Stimulated activated CD4-positive, alpha-beta T cell treated with anti-CD3 and anti-CD28 coated beads, Interleukin-12 subunit alpha, Interleukin-12 subunit beta, amount 100 ng/mL, for 24 hours (primary cell): Measurements from ENCODE around the gene ANKRD24.
"Not testable (repeated sequence)": the region's sequence is repeated elsewhere in the genome, so short reads cannot be mapped to it uniquely, and the experiment has no call there.

Source experiments
- DNase-seq, 2 experiments: peaks; one replicate each; pipeline ENCODE4 v3.0.0-alpha.2; 2020; ENCODE audit warnings: low read depth in 2 of 2

The ANKRD24 gene

GRCh38 chr19:4182084-4182810 lies at the start of gene ANKRD24, which contains the start of gene SIRT6:
ANKRD24 (plus strand) TSS chr19:4182689; CDS start chr19:4186426, 3,737 bp downstream.
SIRT6 (minus strand) TSS chr19:4182563; CDS start chr19:4182539, 24 bp downstream.
- DNase-seq = peak; percentile 91 to 94

DNA sequence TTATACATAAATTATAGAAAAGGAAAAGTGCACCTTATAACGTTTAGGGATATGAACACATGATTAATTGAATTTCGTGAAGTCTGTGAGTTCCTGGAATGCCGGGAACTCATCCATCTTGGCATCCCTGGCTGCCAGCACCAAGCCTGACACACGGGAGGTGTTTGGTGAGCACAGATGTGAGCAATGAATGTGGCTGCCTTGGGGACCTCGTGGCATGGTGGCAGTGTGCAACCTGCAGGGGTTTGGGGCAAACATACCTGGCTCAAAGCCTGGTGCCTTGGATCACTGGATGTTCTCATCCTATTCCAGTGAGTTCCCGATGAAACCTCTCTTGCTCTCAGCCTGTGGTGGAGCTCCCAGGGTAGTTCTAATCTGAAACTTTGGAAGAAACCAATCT lies 48.1 kb upstream of the ANKRD24 start:
- DNase-seq = no peak

- not testable (repeated sequence) for DNase-seq
These were observed 47.1 kb upstream of the ANKRD24 start for GRCh38 chr19:4135386-4135785.

GRCh38 chr19:4136680-4137088 lies 45.8 kb upstream of the ANKRD24 start:
- DNase-seq = no peak

- no peak for DNase-seq
These were observed 44.0 kb upstream of the ANKRD24 start for GRCh38 chr19:4138445-4138844.

DNA sequence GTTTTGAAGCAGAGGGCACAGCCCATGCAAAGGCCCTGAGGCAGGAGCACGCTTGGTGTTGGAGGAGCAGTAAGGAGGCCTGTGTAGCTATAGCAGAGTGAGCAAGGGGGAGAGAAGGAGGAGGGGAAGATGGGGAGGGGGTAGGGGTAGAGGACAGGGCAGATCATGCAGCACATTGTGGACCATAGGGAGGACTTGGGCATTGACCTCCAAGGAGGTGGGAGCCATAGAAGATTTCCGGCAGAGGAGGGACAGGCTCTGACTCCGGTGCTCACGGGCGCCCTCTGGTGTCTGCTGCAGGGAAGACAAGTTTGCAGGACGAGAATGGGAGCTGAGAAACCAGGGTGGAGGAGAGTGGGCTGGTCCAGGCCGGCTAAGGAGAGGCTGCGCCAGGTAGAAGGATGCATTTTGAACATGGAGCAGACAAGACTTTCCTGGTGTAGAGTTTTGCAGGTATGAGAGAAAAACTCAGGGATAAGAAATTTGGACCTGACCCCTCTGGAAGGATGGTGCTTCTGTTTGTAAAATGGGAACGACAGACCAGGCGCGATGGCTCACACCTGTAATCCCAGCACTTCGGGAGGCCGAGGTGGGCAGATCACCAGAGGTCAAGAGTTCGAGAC lies 42.8 kb upstream of the ANKRD24 start:
- DNase-seq = peak; percentile 76 to 96

- no peak for DNase-seq
These were observed 42.2 kb upstream of the ANKRD24 start for GRCh38 chr19:4140237-4140711.

DNA sequence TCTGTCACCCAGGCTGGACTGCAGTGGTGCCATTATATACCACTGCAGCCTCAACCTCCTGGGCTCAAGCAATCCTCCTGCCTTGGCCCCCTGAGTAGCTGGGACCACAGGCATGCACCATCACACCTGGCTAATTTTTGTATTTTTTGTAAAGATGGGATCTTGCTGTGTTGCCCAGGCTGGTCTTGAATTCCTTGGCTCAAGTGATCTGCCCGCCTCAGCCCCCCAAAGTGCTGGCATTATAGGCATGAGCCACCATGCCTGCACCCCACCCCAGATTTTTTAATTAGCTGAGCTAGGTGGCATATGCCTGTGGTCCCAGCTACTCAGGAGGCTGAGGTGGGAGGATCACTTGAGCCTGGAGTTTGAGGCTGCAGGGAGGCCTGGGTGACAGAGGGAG lies 39.6 kb upstream of the ANKRD24 start:
- DNase-seq = not testable (repeated sequence)

- DNase-seq = no peak
These were observed 37.7 kb upstream of the ANKRD24 start for GRCh38 chr19:4144666-4145249.

- no peak for DNase-seq
These were observed 32.8 kb upstream of the ANKRD24 start for GRCh38 chr19:4149518-4150288.

GRCh38 chr19:4151623-4152022 lies 30.9 kb upstream of the ANKRD24 start:
- no peak for DNase-seq

- DNase-seq = no peak
These were observed 30.1 kb upstream of the ANKRD24 start for GRCh38 chr19:4152241-4152998.

- no peak for DNase-seq
These were observed 27.7 kb upstream of the ANKRD24 start for GRCh38 chr19:4154571-4155312.

GRCh38 chr19:4157164-4157563 lies 25.3 kb upstream of the ANKRD24 start:
- no peak for DNase-seq

- not testable (repeated sequence) for DNase-seq
These were observed 24.5 kb upstream of the ANKRD24 start for GRCh38 chr19:4157971-4158370.

DNA sequence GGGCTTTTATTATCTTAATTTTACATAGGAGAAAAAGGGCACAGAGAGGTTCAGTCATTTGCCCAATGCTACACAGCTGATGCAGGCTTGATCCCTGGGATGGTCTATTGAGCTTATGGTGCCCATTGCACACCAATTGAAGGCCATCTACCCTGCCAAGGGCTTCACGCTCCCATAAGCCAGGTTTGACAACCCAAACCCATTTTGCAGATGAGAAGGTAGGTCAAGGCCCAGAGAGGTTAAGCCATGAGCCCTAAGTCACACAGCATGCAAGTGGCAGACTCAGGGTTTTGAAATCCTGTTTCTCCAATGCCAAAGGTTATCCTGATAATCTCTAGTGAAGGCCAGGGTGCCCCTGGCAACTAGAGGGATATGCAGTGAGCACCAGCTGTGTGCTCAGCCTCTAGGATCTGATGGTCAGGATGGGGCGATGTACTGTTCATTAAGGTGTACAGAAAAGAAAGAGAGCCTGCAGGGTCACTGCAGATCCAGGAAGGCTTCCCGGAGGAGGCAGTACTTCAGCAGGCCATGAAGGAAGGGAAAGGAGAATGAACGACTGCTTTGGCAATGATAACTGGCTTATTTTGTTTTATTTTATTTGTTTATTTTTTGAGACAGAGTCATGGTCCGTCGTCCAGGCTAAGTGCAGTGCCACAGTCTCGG lies 20.9 kb upstream of the ANKRD24 start:
- no peak for DNase-seq

GRCh38 chr19:4164262-4164661 lies 18.2 kb upstream of the ANKRD24 start:
- DNase-seq = no peak

GRCh38 chr19:4171676-4172075 lies 10.8 kb upstream of the ANKRD24 start:
- DNase-seq = no peak

- peak; percentile 31 to 51 for DNase-seq
These were observed 9.5 kb upstream of the ANKRD24 start for GRCh38 chr19:4172861-4173473.
